ENCODE measurements around the gene TTC39B. TPM values are rescaled to one million over a fixed set of nuclear protein-coding genes. Genes with fewer than 3 reads are reported as not detected.

Gene TTC39B
- total RNA-seq, 4 donors from 2014 or later: 37.2 to 55.3 (median 45.6) TPM

- H3K4me3 ChIP-seq: no peak overlapping the region
- peaks cover 4% of the 10 kb centered on the region for H3K36me3 ChIP-seq
- TF ChIP-seq EP300 (IDR thresholded peaks at IDR 0.05) (no peak), POLR2A (IDR thresholded peaks at IDR 0.05) (no peak), POLR2AphosphoS5 (IDR thresholded peaks at IDR 0.05) (no peak), CTCF (IDR thresholded peaks at IDR 0.05) (no peak)
- no peaks in the 10 kb centered on the region for H3K9me3 ChIP-seq
- H3K4me1 ChIP-seq: peaks cover 3% of the 10 kb centered on the region
- no peaks in the 10 kb centered on the region for H3K27me3 ChIP-seq
- WGBS: 94% methylated on average over 4 of the region's 4 CpGs
- H3K27ac ChIP-seq: no peak overlapping the region
- DNase-seq (ENCODE audit: low spot score in 2 of 2): no peak
Observed at GRCh38 chr9:15227491-15227890, 79.5 kb downstream of the TTC39B start.

- TF ChIP-seq CTCF (IDR thresholded peaks at IDR 0.05): no peak
- no peak for TF ChIP-seq EP300 (IDR thresholded peaks at IDR 0.05)
- no peak for TF ChIP-seq POLR2AphosphoS5 (IDR thresholded peaks at IDR 0.05)
- TF ChIP-seq POLR2A (IDR thresholded peaks at IDR 0.05): no peak
- WGBS: 91% methylated on average over 7 of the region's 7 CpGs
- H3K27ac ChIP-seq: no peak overlapping the region
Observed at GRCh38 chr9:15225564-15226126, 81.4 kb downstream of the TTC39B start.

GRCh38 chr9:15222313-15222712 lies 84.7 kb downstream of the TTC39B start:
- H3K27me3 ChIP-seq: no peaks in the 10 kb centered on the region
- H3K9me3 ChIP-seq: no peaks in the 10 kb centered on the region
- peak overlapping the region; percentile 75 for H3K27ac ChIP-seq
- no peak for DNase-seq (ENCODE audit: low spot score in 2 of 2)
- H3K4me1 ChIP-seq: peaks cover 10% of the 10 kb centered on the region
- H3K4me3 ChIP-seq: no peak overlapping the region
- peaks cover 4% of the 10 kb centered on the region for H3K36me3 ChIP-seq
- WGBS: 92% methylated on average over 3 of the region's 3 CpGs
- TF ChIP-seq EP300 (IDR thresholded peaks at IDR 0.05): no peak
- no peak for TF ChIP-seq POLR2A (IDR thresholded peaks at IDR 0.05)
- TF ChIP-seq POLR2AphosphoS5 (IDR thresholded peaks at IDR 0.05): no peak
- TF ChIP-seq CTCF (IDR thresholded peaks at IDR 0.05): no peak

More at GRCh38 chr9:15225564-15226126, 81.4 kb downstream of the TTC39B start:
- Histone ChIP-seq H3K4me3 (no peak overlapping the region), H3K27me3 (no peaks in the 10 kb centered on the region), H3K4me1 (peaks cover 13% of the 10 kb centered on the region), H3K9me3 (no peaks in the 10 kb centered on the region), H3K36me3 (peaks cover 4% of the 10 kb centered on the region)
- DNase-seq (ENCODE audit: low spot score in 2 of 2): no peak

- no peak for DNase-seq (ENCODE audit: low spot score in 2 of 2)
- H3K4me1 ChIP-seq: peaks cover 10% of the 10 kb centered on the region
- 72% methylated on average over 4 of the region's 4 CpGs for WGBS
- H3K36me3 ChIP-seq: peaks cover 4% of the 10 kb centered on the region
- no peaks in the 10 kb centered on the region for H3K27me3 ChIP-seq
- H3K4me3 ChIP-seq: no peak overlapping the region
- peak overlapping the region; percentile 75 for H3K27ac ChIP-seq
- no peaks in the 10 kb centered on the region for H3K9me3 ChIP-seq
- TF ChIP-seq CTCF (IDR thresholded peaks at IDR 0.05) (no peak), EP300 (IDR thresholded peaks at IDR 0.05) (no peak), POLR2A (IDR thresholded peaks at IDR 0.05) (no peak), POLR2AphosphoS5 (IDR thresholded peaks at IDR 0.05) (no peak)
Observed at GRCh38 chr9:15221746-15222145, 85.3 kb downstream of the TTC39B start.

GRCh38 chr9:15220658-15221318 lies 86.2 kb downstream of the TTC39B start:
- peak overlapping the region; percentile 75 for H3K27ac ChIP-seq
- 79% methylated on average over 7 of the region's 7 CpGs for WGBS
- no peak for DNase-seq (ENCODE audit: low spot score in 2 of 2)
- no peaks in the 10 kb centered on the region for H3K9me3 ChIP-seq
- H3K4me3 ChIP-seq: no peak overlapping the region
- no peak for TF ChIP-seq POLR2AphosphoS5 (IDR thresholded peaks at IDR 0.05)
- no peak for TF ChIP-seq CTCF (IDR thresholded peaks at IDR 0.05)
- TF ChIP-seq POLR2A (IDR thresholded peaks at IDR 0.05): no peak
- no peak for TF ChIP-seq EP300 (IDR thresholded peaks at IDR 0.05)
- H3K36me3 ChIP-seq: peaks cover 4% of the 10 kb centered on the region
- H3K27me3 ChIP-seq: no peaks in the 10 kb centered on the region
- H3K4me1 ChIP-seq: peaks cover 10% of the 10 kb centered on the region
